Ovary (tissue), 9 donors: ENCODE measurements around the gene SPP1. TPM values are rescaled to one million over a fixed set of nuclear protein-coding genes. Genes with fewer than 3 reads are reported as not detected.
A peak's percentile ranks its signal among the peaks of the same experiment; 100 is the strongest.
"Not testable (repeated sequence)": the region's sequence is repeated elsewhere in the genome, so short reads cannot be mapped to it uniquely, and the experiment has no call there.

Experiments
- DNase-seq, 5 donors: peaks; one replicate each; pipeline ENCODE4 v3.0.0-alpha.2; 2019 to 2020
- H3K27ac ChIP-seq, 2 donors: fragments of 200-600 bp; one replicate each; pipeline versions ENCODE4 v1.5.1 to v1.8.0; 2019 to 2022
- H3K27me3 ChIP-seq: fragments of 200-600 bp; one replicate; pipeline ENCODE4 v1.8.0; 2022
- H3K36me3 ChIP-seq: fragments of 200-600 bp; sonication (generic); one replicate; pipeline ENCODE4 v1.5.1; 2019
- H3K4me1 ChIP-seq: one replicate; pipeline ENCODE4 v1.8.1; 2013; ENCODE audit warnings: mild to moderate bottlenecking, moderate library complexity; ENCODE audit not compliant: insufficient read depth
- H3K4me3 ChIP-seq: fragments of 200-600 bp; sonication (generic); one replicate; pipeline ENCODE4 v1.5.1; 2017
- H3K9me3 ChIP-seq, 2 donors: fragments of 200-600 bp in 1 of 2; sonication (generic) in 1 of 2; one replicate each; pipeline versions ENCODE4 v1.5.1 to v1.8.1; 2013 to 2019; ENCODE audit warnings: mild to moderate bottlenecking in 1 of 2, moderate library complexity in 1 of 2
- EP300 ChIP-seq: sonication (generic); formaldehyde crosslinking; IDR thresholded peaks from one replicate; pipeline ENCODE4 v1.6.1; 2017; ENCODE audit warnings: antibody characterized with exemption
- POLR2A ChIP-seq: fragments of 450-650 bp; IDR thresholded peaks from one replicate; pipeline ENCODE4 v1.6.1; 2017; ENCODE audit warnings: antibody characterized with exemption, mild to moderate bottlenecking, moderate library complexity
- WGBS, 3 donors: extraction: QIAGEN DNeasy Blood & Tissue Kit in 1 of 3; methylation state at CpG; one replicate each; pipeline versions ENCODE4 v1.1.5 to v1.1.7; 2013 to 2017; 5-methylcytosine and 5-hydroxymethylcytosine counted together
- intact Hi-C, 4 donors: fragments of 100-400 bp; cut with DNase I; formaldehyde crosslinking; loops; one replicate each; pipeline versions ENCODE4 v1.11.0 to v1.15.1; 2022 to 2023
- polyA plus RNA-seq, 2 donors: library from polyadenylated mRNA; stranded (reverse); fragments of 200-250 nt in 1 of 2; fragments of 350-450 nt in 1 of 2; fragmentation: Illumina TruSeq in 1 of 2; extraction: RNeasy Lipid Tissue Mini Kit (QIAGEN cat#74804) in 1 of 2; gene quantifications; one replicate each; pipeline ENCODE4 v1.2.3, GENCODE V29; 2013 to 2014
- total RNA-seq, 7 donors: library from RNA; depleted of rRNA in 2 of 7; stranded (reverse); fragments of >200 nt in 2 of 7; fragmentation: NEBNext Ultra II Directional in 3 of 7; extraction: Animal tissue kit (Norgen Biotek cat#: 25700) in 3 of 7; gene quantifications; one replicate each; pipeline versions ENCODE4 v1.1.0 to v1.2.4, GENCODE V29; 2016 to 2023
- TF ChIP-seq, protein P1 (sequence below), 3 donors: fragments of 450-650 bp in 2 of 3; fragments of 200-600 bp in 1 of 3; IDR thresholded peaks; one replicate each; pipeline versions ENCODE4 v1.5.1 to v1.8.0; 2016 to 2022; ENCODE audit warnings: antibody characterized with exemption in 3 of 3, mild to moderate bottlenecking in 1 of 3
- donor health status: DM: no; HTN: no; CAD: no; lungs with moderate emphysema.
- donor health status: DM: no; HTN: no; CAD: no.
- donor health status: Bipolar disorder and iron deficiency.
- donor health status: DM: yes; HTN: yes; CAD: no.
- donor health status: DM: no; HTN: no; CAD: no.
- donor health status: DM: yes; HTN: yes; CAD: no.

Gene SPP1
- total and polyA plus RNA-seq, 9 donors = 5.6 to 88.7 (median 23.7) TPM

DNA sequence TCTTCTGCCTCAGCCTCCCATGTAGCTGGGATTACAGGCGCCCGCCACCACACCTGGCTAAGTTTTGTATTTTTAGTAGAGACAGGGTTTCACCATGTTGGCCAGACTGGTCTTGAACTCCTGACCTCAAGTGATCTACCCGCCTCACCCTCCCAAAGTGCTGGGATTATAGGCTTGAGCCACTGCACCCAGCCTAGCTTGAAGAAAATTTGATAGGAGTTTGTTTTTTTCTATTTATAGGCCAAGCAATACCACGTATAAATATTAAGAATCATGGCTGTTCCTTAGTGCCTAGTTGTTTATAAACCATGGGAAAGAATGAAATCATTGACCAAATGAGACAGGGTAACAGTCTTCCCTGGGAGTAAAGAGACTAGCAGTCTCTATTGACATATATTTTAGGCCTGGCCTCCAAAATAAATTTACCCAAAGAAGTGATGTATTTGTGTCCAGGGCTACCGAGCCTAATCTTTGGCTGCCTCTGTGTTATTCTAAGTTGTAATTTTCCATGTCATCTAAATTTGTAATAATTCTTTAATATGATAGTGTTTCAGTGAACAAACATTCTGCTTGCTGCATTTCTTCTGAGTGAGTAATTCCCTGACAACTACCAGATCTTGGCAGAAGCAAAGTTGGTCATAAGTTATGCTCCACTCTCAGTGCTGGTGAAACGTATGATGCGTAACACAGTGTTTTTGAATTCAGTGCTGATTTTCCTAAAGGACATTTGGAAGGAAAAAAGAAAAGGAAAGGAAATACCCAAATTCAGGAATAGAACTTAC is 42.2 kb downstream of the SPP1 start:
- TF ChIP-seq, protein P1, sequence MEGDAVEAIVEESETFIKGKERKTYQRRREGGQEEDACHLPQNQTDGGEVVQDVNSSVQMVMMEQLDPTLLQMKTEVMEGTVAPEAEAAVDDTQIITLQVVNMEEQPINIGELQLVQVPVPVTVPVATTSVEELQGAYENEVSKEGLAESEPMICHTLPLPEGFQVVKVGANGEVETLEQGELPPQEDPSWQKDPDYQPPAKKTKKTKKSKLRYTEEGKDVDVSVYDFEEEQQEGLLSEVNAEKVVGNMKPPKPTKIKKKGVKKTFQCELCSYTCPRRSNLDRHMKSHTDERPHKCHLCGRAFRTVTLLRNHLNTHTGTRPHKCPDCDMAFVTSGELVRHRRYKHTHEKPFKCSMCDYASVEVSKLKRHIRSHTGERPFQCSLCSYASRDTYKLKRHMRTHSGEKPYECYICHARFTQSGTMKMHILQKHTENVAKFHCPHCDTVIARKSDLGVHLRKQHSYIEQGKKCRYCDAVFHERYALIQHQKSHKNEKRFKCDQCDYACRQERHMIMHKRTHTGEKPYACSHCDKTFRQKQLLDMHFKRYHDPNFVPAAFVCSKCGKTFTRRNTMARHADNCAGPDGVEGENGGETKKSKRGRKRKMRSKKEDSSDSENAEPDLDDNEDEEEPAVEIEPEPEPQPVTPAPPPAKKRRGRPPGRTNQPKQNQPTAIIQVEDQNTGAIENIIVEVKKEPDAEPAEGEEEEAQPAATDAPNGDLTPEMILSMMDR (IDR thresholded peaks at IDR 0.05) = no peak
- peak; percentile 22 for TF ChIP-seq EP300
- intact Hi-C loops = loop anchor here in 1 of 4 donors (5.0 kb wide), 1 partner anchor 585 kb away; no protein-coding TSS in a partner anchor
- Histone ChIP-seq H3K27me3 (no peaks in the 10 kb centered on the region), H3K36me3 (no peaks in the 10 kb centered on the region), H3K4me3 (no peak overlapping the region), H3K9me3 (no peaks in the 10 kb centered on the region), H3K27ac (peak overlapping the region; percentile 54 to 76), H3K4me1 (peaks cover 19% of the 10 kb centered on the region)
- WGBS, 3 donors = 41 to 45% (median 41%) methylated on average over 7 of the region's 7 CpGs
- peak in 1 of 5 donors; percentile 42 for DNase-seq

DNA sequence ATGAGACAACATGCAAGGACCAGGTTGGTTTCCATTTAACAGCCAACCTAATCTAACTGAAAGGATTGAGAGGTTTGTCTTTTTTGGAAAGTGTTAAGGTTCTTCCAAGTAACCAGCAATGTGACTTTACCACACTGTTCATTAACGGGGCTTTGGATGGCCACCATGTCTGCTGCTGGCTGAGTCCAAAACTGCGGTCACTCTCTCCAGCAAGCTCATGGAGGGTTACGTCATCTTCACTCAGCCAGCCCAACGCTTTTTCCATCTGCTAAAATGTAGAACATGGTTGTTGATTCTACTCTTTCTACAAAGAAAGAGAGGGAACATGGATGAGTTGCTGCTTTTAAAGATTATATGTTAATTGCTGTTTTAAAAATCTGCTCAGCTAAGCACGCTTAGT is 43.0 kb downstream of the SPP1 start:
- WGBS, 3 donors = 62 to 79% (median 74%) methylated on average over 5 of the region's 5 CpGs
- intact Hi-C loops = loop anchor here in 1 of 4 donors (5.0 kb wide), 1 partner anchor 584 kb away; no protein-coding TSS in a partner anchor
- TF ChIP-seq EP300 (no peak), POLR2A (no peak)
- TF ChIP-seq, protein P1 (IDR thresholded peaks at IDR 0.05) = no peak
- no peaks in the 10 kb centered on the region for H3K27me3 ChIP-seq
- peaks cover 19% of the 10 kb centered on the region for H3K4me1 ChIP-seq
- H3K36me3 ChIP-seq = no peaks in the 10 kb centered on the region
- no peaks in the 10 kb centered on the region for H3K9me3 ChIP-seq
- H3K27ac ChIP-seq = peak overlapping the region; percentile 37 to 76
- no peak for DNase-seq
- no peak overlapping the region for H3K4me3 ChIP-seq

DNA sequence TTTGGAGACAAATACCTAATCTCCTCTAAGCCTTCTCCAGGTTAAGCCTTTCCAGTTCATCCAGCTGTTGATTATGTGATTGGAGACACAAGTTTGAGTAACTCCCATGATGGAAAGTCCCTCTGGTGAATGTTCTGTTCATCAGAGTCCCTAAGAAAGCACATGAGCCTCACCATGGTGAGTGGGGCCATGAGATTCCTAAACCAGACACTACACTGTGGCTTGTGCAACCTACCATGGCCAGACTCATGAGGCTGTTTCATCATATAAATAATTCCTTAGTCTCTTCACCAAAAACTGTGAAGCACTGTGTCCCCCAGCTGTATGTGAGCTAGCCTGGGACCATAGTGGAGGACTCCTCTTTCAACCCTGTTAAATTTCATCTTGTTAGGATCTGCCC is 46.3 kb downstream of the SPP1 start:
- H3K4me3 ChIP-seq = no peak overlapping the region
- no peak overlapping the region for H3K27ac ChIP-seq
- intact Hi-C loops = no loop called here
- no peaks in the 10 kb centered on the region for H3K36me3 ChIP-seq
- DNase-seq = no peak
- TF ChIP-seq, protein P1 (IDR thresholded peaks at IDR 0.05) = no peak
- no peak for TF ChIP-seq EP300
- H3K4me1 ChIP-seq = peaks cover 10% of the 10 kb centered on the region
- no peaks in the 10 kb centered on the region for H3K9me3 ChIP-seq
- no peaks in the 10 kb centered on the region for H3K27me3 ChIP-seq

DNA sequence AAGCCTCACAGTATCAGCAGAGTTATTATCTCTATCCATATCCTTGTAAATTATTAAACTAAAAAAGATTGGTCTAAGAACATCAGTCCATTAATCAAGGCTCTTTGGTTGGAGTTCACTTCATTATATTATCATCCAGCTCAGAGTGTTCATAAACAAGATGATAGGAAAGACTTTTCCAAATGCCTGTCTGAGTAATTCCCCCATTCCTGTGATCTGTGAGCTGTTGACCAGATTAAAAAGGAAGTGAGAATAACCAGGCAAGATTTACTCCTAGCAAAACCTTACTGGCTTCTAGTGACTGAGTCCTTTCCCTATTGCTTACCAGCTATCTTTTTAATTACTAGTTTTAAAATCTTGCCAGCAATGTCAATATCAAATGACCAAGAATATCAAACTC is 46.8 kb downstream of the SPP1 start:
- Histone ChIP-seq H3K9me3 (no peaks in the 10 kb centered on the region), H3K4me1 (peaks cover 7% of the 10 kb centered on the region), H3K4me3 (no peak overlapping the region), H3K36me3 (no peaks in the 10 kb centered on the region), H3K27ac (no peak overlapping the region), H3K27me3 (no peaks in the 10 kb centered on the region)
- intact Hi-C loops = no loop called here
- no peak for DNase-seq
- TF ChIP-seq POLR2A (no peak), EP300 (no peak)
- TF ChIP-seq, protein P1 (IDR thresholded peaks at IDR 0.05) = no peak

DNA sequence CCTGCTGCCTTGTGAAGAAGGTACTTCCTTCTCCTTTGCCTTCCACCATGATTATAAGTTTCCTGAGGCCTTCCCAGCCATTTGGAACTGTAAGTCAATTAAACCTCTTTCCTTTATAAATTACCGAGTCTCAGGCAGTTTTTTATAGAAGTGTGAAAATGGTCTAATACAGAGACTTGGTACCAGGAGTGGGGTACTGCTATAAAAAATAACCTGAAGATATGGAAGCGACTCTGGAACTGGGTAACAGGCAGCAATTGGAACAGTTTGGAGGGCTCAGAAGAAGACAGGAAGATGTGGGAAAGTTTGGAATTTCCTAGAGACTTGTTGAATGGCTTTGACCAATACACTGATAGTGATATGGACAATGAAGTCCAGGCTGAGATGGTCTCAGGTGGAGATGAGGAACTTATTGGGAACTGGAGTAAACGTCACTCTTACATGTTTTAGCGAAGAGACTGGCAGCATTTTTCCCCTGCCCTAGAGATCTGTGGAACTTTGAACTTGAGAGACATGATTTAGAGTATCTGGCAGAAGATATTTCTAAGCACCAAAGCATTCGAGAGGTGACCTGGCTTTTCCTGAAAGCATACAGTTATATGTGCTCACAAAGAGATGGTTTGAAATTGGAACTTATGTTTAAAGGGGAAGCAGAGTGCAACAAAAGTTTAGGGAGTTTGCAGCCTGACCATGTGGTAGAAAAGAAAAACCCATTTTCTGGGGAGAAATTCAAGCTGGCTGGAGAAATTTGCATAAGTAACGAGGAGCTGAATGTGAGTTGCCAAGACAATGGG is 50.6 kb downstream of the SPP1 start:
- DNase-seq, H3K4me1 ChIP-seq, H3K27ac ChIP-seq, H3K9me3 ChIP-seq, H3K4me3 ChIP-seq, H3K36me3 ChIP-seq, H3K27me3 ChIP-seq, intact Hi-C loops: not testable (repeated sequence)
- 96 to 98% (median 97%) methylated on average over 6 of the region's 6 CpGs for WGBS, 3 donors
